Measurements from ENCODE around the gene SLC6A19. TPM values are rescaled to one million over a fixed set of nuclear protein-coding genes. Genes with fewer than 3 reads are reported as not detected.

Gene SLC6A19
- total RNA-seq, 3 donors from 2014 or later: 0.08 TPM; not detected in 2

DNA sequence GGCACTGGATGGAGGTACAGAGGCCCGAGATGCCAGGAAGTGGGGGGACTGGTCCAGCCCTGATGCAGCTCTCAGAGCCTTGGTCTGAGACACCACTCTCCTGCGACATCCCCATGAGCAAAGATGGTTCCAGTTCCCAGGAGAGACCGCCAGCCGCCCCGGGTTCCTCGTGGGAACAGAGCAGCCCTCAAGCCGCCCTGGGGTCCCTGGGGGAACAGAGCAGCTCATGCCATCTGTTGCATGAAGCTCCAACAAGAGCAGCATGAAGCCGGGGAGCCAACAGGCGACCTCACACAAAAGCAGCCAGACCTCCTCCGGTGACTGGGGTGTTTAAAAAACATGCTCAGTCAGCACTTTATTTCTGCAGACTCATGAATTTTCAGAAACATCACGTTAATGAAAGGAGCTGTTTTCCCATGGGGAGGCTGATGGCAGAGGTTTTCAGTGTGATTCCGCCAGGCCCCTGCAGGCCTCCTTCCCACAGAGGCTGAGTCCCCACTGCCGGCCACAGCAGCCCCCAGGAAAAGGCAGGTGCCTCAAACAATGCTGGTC, 30.0 kb downstream of the SLC6A19 start:
- peaks cover 21% of the 10 kb centered on the region for H3K27me3 Mint-ChIP-seq (ENCODE audit: low read depth)
- ATAC-seq (no peak), DNase-seq (no peak)
- no peaks in the 10 kb centered on the region for H3K36me3 Mint-ChIP-seq (ENCODE audit: insufficient read depth)
- H3K9me3 Mint-ChIP-seq: peaks cover 9% of the 10 kb centered on the region
- H3K4me3 Mint-ChIP-seq: no peak overlapping the region
- no peaks in the 10 kb centered on the region for H3K4me1 Mint-ChIP-seq (ENCODE audit: low read depth)

DNA sequence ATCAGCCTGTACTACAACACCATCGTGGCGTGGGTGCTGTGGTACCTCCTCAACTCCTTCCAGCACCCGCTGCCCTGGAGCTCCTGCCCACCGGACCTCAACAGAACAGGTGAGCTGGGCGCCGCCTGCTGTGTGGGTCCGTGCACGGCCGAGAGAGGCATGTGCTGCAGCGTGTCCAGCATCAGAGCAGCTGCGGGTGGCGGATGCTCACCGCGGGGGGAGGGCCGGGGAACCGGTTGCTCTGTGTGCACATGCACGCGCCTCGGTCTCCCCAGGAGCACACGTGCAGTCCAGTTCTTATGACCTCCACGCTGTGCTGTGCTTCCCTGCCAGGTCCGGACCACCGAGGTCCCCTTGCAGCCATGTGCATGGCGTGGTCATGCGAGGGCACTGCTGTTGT, 31.4 kb downstream of the SLC6A19 start:
- DNase-seq (no peak), ATAC-seq (no peak)
- no peaks in the 10 kb centered on the region for H3K4me1 Mint-ChIP-seq (ENCODE audit: low read depth)
- H3K27me3 Mint-ChIP-seq (ENCODE audit: low read depth): peaks cover 21% of the 10 kb centered on the region
- no peak overlapping the region for H3K4me3 Mint-ChIP-seq
- peaks cover 11% of the 10 kb centered on the region for H3K9me3 Mint-ChIP-seq
- no peaks in the 10 kb centered on the region for H3K36me3 Mint-ChIP-seq (ENCODE audit: insufficient read depth)

DNA sequence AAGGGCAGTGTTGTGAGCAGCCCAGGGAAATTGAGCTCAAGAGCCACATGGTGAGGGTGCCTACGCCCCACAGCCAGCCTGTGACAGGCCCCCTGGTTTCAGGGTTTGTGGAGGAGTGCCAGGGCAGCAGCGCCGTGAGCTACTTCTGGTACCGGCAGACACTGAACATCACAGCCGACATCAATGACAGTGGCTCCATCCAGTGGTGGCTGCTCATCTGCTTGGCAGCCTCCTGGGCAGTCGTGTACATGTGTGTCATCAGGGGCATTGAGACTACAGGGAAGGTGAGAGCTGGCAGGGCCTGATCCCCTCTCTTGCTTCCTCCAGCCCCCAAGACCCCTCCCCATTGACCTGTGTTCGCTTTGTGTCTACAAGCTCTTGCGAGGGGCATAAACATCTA, 34.0 kb downstream of the SLC6A19 start:
- H3K36me3 Mint-ChIP-seq (ENCODE audit: insufficient read depth): no peaks in the 10 kb centered on the region

DNA sequence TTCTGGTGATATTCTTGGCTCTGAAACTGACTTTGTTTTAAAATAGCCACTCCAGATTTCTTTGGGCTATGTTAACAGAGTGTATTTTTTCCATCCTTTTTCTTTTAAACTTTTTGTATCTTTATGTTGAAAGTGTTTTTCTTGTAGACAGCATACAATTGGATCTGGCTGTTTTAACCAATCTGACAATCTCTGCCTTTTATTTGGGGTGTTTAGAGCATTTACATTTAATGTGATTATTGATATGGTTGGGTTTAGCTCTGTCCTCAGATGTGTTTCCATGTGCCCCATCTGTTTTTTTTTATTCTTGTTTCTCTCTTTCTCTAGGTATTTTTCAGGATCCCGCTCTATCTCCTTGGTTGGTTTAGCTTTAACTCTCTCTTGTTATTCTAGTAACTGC, 34.4 kb downstream of the SLC6A19 start:
- no peaks in the 10 kb centered on the region for H3K4me1 Mint-ChIP-seq (ENCODE audit: low read depth)
- no peak overlapping the region for H3K4me3 Mint-ChIP-seq
- H3K27me3 Mint-ChIP-seq (ENCODE audit: low read depth): no peaks in the 10 kb centered on the region

More for the DNA sequence above, 34.0 kb downstream of the SLC6A19 start:
- peaks cover 11% of the 10 kb centered on the region for H3K9me3 Mint-ChIP-seq
- DNase-seq (no peak), ATAC-seq (no peak)
- no peak overlapping the region for H3K4me3 Mint-ChIP-seq
- peaks cover 3% of the 10 kb centered on the region for H3K27me3 Mint-ChIP-seq (ENCODE audit: low read depth)
- no peaks in the 10 kb centered on the region for H3K4me1 Mint-ChIP-seq (ENCODE audit: low read depth)

DNA sequence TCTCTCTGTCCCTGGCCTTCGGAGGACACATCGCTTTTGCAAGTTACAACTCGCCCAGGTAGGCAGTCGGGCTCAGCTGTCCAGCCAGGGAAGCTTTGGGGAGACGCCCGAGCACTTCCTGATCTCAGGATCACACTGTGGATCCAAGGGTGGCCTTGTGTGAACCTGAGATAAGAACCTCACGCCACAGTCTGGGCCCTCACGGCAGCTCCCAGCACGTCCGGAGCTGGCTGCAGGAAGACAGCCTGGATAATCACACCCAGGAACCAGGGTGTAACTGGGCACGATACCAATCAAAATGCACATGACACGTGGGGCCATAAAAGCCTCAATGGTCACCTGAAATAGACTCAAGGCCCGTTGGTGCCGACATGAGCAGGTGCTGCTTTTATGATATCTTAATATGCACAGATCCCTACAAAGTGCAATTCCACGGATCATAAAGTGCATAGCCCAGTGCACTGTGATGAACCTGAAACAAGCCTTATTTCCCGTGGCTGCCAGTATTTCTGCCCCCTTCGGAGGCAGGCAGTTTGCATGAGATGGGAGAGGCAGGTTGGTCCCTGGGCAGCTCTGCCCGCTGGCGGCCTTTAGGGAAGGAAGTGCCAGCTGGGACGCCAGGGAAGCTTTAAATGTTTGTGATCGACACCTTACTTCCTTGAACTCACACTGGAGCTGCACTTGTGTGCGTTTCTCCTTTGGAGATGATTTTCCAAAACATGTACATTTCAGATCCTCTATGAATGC, 38.3 kb downstream of the SLC6A19 start:
- ATAC-seq (no peak), DNase-seq (no peak)
- Mint-ChIP-seq H3K4me1 (ENCODE audit: low read depth) (no peaks in the 10 kb centered on the region), H3K27me3 (ENCODE audit: low read depth) (peaks cover 2% of the 10 kb centered on the region), H3K9me3 (peaks cover 11% of the 10 kb centered on the region), H3K36me3 (ENCODE audit: insufficient read depth) (no peaks in the 10 kb centered on the region), H3K4me3 (no peak overlapping the region)

More for the DNA sequence above, 34.4 kb downstream of the SLC6A19 start:
- Mint-ChIP-seq H3K9me3 (peaks cover 11% of the 10 kb centered on the region), H3K36me3 (ENCODE audit: insufficient read depth) (no peaks in the 10 kb centered on the region)
- ATAC-seq (no peak), DNase-seq (no peak)

DNA sequence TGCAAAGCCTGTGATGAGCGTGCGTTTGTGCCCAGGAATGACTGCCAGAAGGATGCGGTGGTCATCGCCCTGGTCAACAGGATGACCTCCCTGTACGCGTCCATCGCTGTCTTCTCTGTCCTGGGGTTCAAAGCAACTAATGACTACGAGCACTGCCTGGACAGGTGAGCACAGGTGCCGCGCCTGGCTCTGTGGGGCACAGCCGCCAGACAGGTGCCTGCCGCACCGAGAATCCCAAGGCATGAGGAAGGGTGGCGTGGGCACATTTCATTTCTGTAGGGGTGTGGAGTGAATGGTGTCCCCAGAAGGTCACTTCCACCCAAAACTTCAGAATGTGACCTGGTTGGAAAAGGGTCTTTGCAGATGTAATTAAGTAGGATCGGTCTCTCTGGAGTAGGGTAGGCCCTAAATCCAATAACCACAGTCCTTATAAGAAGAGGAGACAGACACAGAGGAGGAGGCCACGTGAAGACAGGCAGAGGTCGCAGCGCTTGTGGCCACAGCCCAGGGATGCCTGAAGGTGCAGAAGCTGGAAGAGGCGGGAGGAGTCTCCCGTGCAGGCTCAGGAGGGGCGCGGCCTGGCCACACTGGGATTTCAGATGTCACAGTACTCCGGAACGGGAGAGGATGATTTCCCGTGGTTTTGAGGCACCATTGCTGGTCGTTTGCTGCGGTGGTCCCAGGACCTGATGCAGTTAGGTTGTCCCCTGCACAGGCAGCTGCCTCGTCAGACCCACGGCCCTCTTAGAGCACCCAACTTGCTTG, 39.3 kb downstream of the SLC6A19 start:
- DNase-seq (no peak), ATAC-seq (no peak)
- H3K27me3 Mint-ChIP-seq (ENCODE audit: low read depth): peaks cover 7% of the 10 kb centered on the region
- no peak overlapping the region for H3K4me3 Mint-ChIP-seq
- H3K4me1 Mint-ChIP-seq (ENCODE audit: low read depth): no peaks in the 10 kb centered on the region
- peaks cover 10% of the 10 kb centered on the region for H3K9me3 Mint-ChIP-seq
- no peaks in the 10 kb centered on the region for H3K36me3 Mint-ChIP-seq (ENCODE audit: insufficient read depth)

DNA sequence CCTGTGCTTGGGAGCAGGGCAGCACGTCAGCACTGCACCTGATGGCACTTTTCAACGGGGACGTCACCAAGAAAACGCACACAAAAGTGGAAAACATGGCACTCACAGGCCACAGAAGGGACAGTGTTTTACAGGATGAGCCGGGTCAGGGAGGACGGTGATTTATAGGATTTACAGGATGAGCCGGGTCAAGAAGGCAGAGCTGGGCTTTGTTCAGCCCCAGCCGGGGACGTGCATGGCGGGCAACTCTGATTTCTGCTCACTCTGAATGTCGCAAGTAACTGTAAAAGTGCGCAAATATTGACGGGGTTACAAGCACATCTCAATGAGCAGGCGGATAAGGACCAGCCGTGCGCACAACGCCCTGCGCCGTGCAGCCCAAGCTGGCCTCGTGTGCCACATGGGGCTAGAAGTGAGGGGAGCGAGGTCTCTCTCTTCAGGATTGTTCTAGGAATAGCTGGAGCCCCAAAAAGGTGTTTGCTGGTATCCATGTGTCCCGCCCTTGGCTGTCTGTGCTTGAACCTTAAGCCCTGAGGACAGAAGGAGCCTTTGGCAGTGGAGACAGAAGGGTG, 40.2 kb downstream of the SLC6A19 start:
- Mint-ChIP-seq H3K4me1 (ENCODE audit: low read depth) (no peaks in the 10 kb centered on the region), H3K27me3 (ENCODE audit: low read depth) (peaks cover 7% of the 10 kb centered on the region), H3K36me3 (ENCODE audit: insufficient read depth) (no peaks in the 10 kb centered on the region), H3K4me3 (peak overlapping the region; percentile 1), H3K9me3 (peaks cover under 1% of the 10 kb centered on the region)
- ATAC-seq: no peak
- no peak for DNase-seq

DNA sequence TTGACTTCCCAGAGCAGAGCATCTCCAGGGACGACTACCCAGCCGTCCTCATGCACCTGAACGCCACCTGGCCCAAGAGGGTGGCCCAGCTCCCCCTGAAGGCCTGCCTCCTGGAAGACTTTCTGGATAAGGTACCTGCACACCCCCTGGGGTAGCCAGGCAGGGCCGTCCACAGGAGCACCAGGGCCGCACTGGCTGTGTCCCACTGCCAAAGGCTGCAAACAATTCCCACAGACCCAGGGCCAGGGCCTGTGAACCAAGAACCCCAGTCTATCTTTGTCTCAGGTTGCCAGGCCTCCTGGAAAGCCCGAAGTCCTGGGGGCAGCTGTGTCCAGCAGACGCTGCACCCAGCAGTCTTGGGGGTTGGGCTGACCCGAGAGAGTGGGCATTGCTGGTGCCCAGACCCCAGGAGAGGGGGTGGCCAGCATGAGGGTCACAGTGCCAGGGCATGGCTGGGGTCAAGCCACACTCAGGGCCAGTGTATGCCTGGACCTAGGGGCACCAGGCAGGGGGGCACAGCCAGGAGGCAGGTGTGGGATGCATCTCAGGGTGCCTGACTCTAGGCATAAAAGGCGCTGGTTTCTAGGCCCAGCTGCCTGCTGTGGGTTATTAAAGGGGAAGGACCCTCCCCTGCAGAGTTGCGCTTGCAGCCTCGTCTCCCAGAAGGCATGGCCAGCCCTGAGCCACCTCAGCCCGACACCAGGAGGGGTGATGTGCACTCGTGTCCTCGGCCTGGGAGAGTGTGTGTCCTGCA, 41.5 kb downstream of the SLC6A19 start:
- peaks cover 10% of the 10 kb centered on the region for H3K27me3 Mint-ChIP-seq (ENCODE audit: low read depth)
- ATAC-seq (no peak), DNase-seq (no peak)
- no peaks in the 10 kb centered on the region for H3K9me3 Mint-ChIP-seq
- no peaks in the 10 kb centered on the region for H3K36me3 Mint-ChIP-seq (ENCODE audit: insufficient read depth)
- H3K4me1 Mint-ChIP-seq (ENCODE audit: low read depth): no peaks in the 10 kb centered on the region
- no peak overlapping the region for H3K4me3 Mint-ChIP-seq

DNA sequence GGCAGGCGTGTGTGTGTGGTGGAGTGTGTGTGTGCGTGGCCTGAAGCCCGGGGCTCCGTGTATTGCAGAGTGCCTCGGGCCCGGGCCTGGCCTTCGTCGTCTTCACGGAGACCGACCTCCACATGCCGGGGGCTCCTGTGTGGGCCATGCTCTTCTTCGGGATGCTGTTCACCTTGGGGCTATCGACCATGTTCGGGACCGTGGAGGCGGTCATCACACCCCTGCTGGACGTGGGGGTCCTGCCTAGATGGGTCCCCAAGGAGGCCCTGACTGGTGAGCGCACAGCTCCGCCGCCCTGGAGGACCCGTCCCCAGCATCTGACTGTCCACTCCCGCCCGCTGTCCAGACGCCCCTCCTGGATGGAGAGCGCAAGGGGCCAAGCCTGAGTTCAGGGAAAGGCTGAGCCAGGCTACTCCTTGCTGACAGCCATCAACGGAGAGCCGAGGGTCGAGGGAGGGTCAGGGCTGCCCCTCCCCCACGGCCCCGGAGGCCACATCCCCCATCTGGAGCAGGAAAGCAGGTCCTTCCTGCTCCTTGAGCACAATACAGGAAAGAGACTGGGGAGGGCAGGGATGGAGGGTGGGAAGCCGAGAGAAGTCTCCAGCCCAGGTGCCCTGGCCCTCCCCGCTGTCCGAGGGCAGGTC, 42.2 kb downstream of the SLC6A19 start:
- no peak for ATAC-seq
- H3K27me3 Mint-ChIP-seq (ENCODE audit: low read depth): peaks cover 10% of the 10 kb centered on the region
- no peaks in the 10 kb centered on the region for H3K4me1 Mint-ChIP-seq (ENCODE audit: low read depth)
- no peaks in the 10 kb centered on the region for H3K9me3 Mint-ChIP-seq
- H3K36me3 Mint-ChIP-seq (ENCODE audit: insufficient read depth): no peaks in the 10 kb centered on the region
- H3K4me3 Mint-ChIP-seq: no peak overlapping the region
- DNase-seq: no peak

DNA sequence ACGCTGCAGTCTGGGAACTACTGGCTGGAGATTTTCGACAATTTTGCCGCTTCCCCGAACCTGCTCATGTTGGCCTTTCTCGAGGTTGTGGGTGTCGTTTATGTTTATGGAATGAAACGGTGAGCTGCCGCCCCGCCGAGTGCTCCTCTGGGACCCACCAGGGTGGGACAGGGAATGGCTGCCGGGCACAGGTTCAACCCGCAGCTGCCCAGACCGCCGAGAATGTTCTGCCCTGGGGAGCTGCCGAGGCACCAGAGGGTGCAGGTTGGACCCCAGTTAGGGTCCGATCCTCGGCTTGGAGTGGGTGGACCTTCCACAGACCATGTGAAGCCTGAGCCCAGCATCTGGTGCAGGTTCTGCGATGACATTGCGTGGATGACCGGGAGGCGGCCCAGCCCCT, 42.9 kb downstream of the SLC6A19 start:
- no peaks in the 10 kb centered on the region for H3K9me3 Mint-ChIP-seq
- no peak overlapping the region for H3K4me3 Mint-ChIP-seq
- ATAC-seq (no peak), DNase-seq (no peak)
- no peaks in the 10 kb centered on the region for H3K4me1 Mint-ChIP-seq (ENCODE audit: low read depth)
- peaks cover 10% of the 10 kb centered on the region for H3K27me3 Mint-ChIP-seq (ENCODE audit: low read depth)
- no peaks in the 10 kb centered on the region for H3K36me3 Mint-ChIP-seq (ENCODE audit: insufficient read depth)

DNA sequence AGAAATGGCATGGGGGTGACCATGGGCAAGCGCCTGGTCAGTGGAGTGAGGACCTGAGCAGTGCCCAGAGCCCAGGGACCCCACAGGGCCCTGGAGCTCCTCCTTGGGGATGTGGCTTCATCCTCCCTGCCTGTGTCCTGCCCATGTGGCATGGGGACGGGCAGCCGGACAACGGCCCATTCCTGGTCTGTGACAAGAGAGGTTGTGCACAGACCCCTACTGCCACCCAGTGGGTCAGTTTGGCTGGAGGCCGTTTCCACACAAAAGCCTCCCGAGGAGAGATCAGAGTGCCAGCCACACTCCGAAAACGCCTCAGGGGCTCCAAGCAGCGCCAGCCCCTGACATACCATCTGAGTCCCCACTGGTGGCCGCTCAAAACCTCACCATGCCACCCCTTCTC, 43.6 kb downstream of the SLC6A19 start:
- Mint-ChIP-seq H3K4me3 (no peak overlapping the region), H3K4me1 (ENCODE audit: low read depth) (no peaks in the 10 kb centered on the region), H3K9me3 (no peaks in the 10 kb centered on the region), H3K27me3 (ENCODE audit: low read depth) (peaks cover 10% of the 10 kb centered on the region), H3K36me3 (ENCODE audit: insufficient read depth) (no peaks in the 10 kb centered on the region)
- no peak for DNase-seq
- ATAC-seq: no peak

DNA sequence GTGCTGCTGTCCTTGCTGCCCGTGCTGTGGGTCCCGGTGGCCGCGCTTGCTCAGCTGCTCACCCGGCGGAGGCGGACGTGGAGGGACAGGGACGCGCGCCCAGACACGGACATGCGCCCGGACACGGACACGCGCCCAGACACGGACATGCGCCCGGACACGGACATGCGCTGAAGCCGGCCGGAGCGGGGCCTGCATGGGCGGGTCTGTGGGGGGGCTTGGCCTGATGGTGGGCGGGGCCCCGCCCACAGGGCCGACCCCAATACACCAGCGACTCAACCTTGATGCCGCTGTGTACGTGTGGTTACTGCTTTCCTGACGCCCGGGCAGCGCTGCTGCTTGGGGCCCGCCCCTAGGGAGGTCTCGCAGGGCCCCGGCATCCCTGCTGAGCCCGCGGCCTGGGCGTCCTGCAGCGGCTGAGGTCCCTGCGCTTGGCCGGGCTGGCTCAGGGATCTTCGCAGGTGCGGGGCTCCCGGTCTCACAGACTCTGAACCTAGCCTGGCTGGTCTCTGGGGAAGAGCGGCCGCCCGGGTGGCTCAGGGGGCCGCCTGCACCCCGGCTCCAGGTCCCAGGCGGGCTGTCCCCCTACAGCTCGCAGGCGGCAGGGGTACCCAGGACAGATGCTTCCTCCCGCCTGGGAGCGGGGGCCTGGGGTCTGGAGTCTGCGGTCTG, 44.6 kb downstream of the SLC6A19 start:
- no peaks in the 10 kb centered on the region for H3K4me1 Mint-ChIP-seq (ENCODE audit: low read depth)
- DNase-seq: no peak
- peaks cover 10% of the 10 kb centered on the region for H3K27me3 Mint-ChIP-seq (ENCODE audit: low read depth)
- no peak for ATAC-seq
- H3K9me3 Mint-ChIP-seq: no peaks in the 10 kb centered on the region
- no peaks in the 10 kb centered on the region for H3K36me3 Mint-ChIP-seq (ENCODE audit: insufficient read depth)
- H3K4me3 Mint-ChIP-seq: no peak overlapping the region

DNA sequence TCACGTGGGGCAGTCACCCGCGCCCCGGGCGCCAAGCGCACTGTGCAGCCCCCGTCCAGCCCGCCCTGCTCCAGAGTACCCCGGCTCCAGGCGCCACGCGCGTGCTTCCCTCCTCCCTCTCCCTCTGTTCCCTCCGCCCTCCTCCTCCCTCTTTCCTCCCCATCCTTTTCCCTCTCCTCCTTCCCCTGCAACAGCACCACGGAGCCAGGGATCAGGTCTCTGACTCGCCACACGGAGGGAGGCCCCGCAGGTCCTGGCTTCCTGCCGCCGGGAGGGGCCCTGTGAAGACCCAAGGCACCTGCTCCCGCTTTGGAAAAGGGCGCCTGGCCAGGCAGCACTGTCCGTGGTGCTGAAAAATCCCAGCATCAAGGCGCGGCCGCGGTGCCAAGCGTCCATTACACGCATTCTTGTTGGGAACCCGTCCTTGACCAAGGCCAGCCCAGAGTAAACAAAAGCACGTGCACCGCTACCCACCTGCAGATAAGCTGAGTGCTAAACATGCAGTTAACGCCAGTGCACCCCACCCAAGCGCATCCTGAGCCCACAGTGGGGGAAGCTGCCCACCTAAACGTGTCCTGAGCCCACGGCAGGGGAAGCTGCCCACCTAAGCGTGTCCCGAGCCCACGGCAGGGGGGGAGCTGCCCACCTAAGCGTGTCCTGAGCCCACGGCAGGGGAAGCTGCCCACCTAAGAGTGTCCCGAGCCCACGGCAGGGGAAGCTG, 45.5 kb downstream of the SLC6A19 start:
- ATAC-seq (no peak), DNase-seq (no peak)
- Mint-ChIP-seq H3K4me3 (no peak overlapping the region), H3K9me3 (no peaks in the 10 kb centered on the region), H3K27me3 (ENCODE audit: low read depth) (peaks cover 10% of the 10 kb centered on the region), H3K4me1 (ENCODE audit: low read depth) (no peaks in the 10 kb centered on the region), H3K36me3 (ENCODE audit: insufficient read depth) (no peaks in the 10 kb centered on the region)
